K562 treated with DMSO at 1 percent for 48 hours (cell line): Measurements from ENCODE around the gene KRTAP29-1. TPM values are rescaled to one million over a fixed set of nuclear protein-coding genes. Genes with fewer than 3 reads are reported as not detected.

Experiments used
- total RNA-seq: library from RNA; unstranded; fragments of 300-600 nt; gene quantifications from 2 replicates; pipeline ENCODE4 v1.2.3, GENCODE V29; 2022; ENCODE audit warnings: low replicate concordance; ENCODE audit errors: extremely low read depth

The KRTAP29-1 gene, protein sequence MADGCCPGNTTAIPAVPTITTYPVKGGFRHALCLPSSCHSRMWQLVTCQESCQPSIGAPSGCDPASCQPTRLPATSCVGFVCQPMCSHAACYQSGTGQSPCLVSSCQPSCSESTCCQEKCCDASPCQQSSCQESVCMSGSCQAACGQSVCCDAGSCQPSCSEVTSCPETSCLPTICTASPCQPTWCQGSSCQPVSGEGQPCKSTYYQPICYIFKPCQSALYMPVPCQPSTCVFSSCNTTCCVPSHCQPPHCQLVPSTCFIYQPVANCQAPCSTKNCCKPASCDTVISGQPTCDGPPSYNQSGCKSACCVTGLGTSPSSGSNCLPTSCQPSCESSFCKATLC
- not detected in 2 replicates for total RNA-seq

GRCh38 chr17:41301916-41302901 is at the start of gene KRTAP29-1:
TSS of gene KRTAP29-1 (minus strand) at chr17:41302851. CDS start at chr17:41302851, 0 bp downstream.

DNA sequence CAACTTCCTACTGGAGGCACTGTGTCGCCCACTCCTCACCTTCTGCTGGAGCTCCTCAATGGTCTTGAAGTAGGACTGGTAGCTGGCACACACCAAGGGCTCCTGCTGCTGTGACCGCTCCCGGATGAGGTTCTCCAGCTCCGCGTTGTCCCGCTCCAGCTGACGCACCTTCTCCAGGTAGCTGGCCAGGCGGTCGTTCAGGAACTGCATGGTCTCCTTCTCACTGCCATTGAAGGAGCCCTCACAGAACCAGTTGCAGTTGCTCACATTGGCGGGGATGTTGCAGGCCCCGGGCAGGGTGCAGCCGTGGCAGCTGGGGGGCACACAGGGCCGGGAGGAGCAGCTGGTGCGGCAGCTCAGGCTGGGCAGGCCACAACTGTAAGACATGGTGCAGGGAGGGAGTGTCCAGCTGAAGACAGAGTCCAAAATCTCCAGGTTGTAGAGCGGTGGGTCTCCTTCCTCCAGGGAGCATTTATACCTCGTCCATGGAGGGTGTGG is 47.8 kb upstream of the KRTAP29-1 start, which contains the start of gene KRT33A:
KRT33A (minus strand) TSS at position 448 of the 498 bp plus-strand sequence; CDS start at position 387, 61 bp downstream.

GRCh38 chr17:41315204-41315794 is 12.6 kb upstream of the KRTAP29-1 start, which contains the start of gene KRTAP17-1:
TSS of gene KRTAP17-1 (minus strand) at chr17:41315710. CDS start at chr17:41315650, 60 bp downstream.

DNA sequence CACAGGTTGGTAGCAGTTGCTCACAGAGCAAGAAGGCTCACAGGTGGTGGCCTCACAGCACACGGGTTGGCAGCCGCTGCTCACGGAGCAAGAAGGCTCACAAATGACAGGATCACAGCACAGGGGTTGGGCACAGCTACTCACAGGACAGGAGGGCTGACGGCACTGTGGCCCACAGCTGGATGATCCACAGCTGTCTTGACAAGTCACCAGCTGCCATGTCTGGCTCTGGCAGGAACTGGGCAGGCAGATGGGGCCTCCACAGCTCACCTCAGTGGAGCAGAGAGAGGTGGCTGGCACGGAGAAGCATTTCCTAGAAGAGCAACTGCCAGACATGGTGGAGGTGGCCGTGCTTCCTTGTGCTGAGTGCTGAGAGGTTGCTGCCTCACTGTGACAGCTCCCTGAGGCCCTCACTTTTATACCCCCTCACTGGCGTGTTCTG is 6.3 kb upstream of the KRTAP29-1 start, which contains the start of gene KRTAP16-1:
KRTAP16-1 (minus strand) TSS at position 392 of the 442 bp plus-strand sequence; CDS start at position 336, 56 bp downstream.

GRCh38 chr17:41275648-41276190 is 26.9 kb downstream of the KRTAP29-1 start, which contains the start of gene KRTAP9-7:
TSS of gene KRTAP9-7 (plus strand) at chr17:41275698. CDS start at chr17:41275698, 0 bp downstream.

DNA sequence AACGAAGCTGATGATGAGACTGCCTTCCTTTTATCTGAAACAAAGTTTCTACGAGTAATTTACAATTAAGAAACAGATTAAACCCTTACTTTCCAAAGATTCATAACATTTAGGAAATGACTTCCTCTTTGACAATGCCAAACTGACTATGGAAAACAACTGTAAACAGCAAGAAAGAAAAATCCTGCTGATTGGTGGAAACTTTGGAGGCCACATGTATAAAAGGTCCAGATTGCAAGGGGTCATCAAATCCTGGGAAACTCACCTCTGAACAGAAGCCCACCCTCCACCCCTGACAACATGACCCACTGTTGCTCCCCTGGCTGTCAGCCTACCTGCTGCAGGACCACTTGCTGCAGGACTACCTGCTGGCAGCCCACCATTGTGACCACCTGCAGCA is 37.6 kb downstream of the KRTAP29-1 start, which contains the start of gene KRTAP9-6:
KRTAP9-6 (plus strand) TSS at position 301 of the 400 bp plus-strand sequence; CDS start at position 301, 0 bp downstream.

DNA sequence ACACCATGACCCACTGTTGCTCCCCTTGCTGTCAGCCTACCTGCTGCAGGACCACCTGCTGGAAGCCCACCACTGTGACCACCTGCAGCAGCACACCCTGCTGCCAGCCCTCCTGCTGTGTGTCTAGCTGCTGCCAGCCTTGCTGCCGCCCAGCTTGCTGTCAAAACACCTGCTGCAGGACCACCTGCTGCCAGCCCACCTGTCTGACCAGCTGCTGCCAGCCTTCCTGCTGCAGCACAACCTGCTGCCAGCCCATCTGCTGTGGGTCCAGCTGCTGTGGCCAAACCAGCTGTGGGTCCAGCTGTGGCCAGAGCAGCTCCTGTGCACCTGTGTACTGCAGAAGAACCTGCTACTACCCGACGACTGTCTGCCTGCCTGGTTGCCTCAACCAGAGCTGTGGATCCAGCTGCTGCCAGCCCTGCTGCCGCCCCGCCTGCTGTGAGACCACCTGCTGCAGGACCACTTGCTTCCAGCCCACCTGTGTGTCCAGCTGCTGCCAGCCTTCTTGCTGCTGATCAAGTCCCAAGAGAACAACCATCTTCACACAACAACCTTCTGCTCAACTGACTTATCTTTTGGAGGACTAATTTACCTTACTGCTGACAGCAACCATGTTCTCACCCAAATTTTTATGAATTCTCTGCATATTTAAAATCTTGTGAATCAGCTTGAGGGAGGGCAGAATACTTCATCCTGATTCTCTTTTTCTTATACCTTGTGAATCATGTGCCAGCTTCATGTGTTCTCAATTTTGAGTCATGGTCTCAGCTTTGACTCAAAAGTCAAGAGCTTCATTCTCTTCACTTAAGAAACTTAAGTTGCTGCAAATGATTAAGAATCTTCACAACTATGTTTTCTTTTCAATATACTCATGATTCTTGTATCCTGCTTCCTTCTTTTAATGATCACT is 47.0 kb downstream of the KRTAP29-1 start, which contains the start of gene KRTAP9-9:
KRTAP9-9 (plus strand) TSS at position 4 of the 910 bp plus-strand sequence.

Other genes starting within 250 kb of the KRTAP29-1 start
- gene KRTAP2-2, start 247.6 kb downstream of the KRTAP29-1 start, total RNA-seq = not detected in 2 replicates
- gene KRTAP2-3, start 242.7 kb downstream of the KRTAP29-1 start, total RNA-seq = not detected in 2 replicates
- not detected in 2 replicates for gene KRTAP2-4, start 237.0 kb downstream of the KRTAP29-1 start, total RNA-seq
- gene KRTAP4-7, start 218.7 kb downstream of the KRTAP29-1 start, total RNA-seq = not detected in 2 replicates
- gene KRTAP4-8, start 204.7 kb downstream of the KRTAP29-1 start, total RNA-seq = not detected in 2 replicates
- not detected in 2 replicates for gene KRTAP4-16, start 200.6 kb downstream of the KRTAP29-1 start, total RNA-seq
- not detected in 2 replicates for gene KRTAP4-9, start 197.5 kb downstream of the KRTAP29-1 start, total RNA-seq
- gene KRTAP4-11, start 184.5 kb downstream of the KRTAP29-1 start, total RNA-seq = not detected in 2 replicates
- gene KRTAP4-12, start 178.7 kb downstream of the KRTAP29-1 start, total RNA-seq = not detected in 2 replicates
- gene KRTAP4-6, start 162.3 kb downstream of the KRTAP29-1 start, total RNA-seq = not detected in 2 replicates
- not detected in 2 replicates for gene KRTAP4-5, start 153.0 kb downstream of the KRTAP29-1 start, total RNA-seq
- gene KRTAP4-4, start 142.1 kb downstream of the KRTAP29-1 start, total RNA-seq = not detected in 2 replicates
- gene KRTAP4-3, start 134.6 kb downstream of the KRTAP29-1 start, total RNA-seq = not detected in 2 replicates
- gene KRTAP4-2, start 124.6 kb downstream of the KRTAP29-1 start, total RNA-seq = not detected in 2 replicates
- not detected in 2 replicates for gene KRTAP4-1, start 117.9 kb downstream of the KRTAP29-1 start, total RNA-seq
- gene KRTAP9-1, start 113.0 kb downstream of the KRTAP29-1 start, total RNA-seq = not detected in 2 replicates
- not detected in 2 replicates for gene KRTAP9-2, start 76.2 kb downstream of the KRTAP29-1 start, total RNA-seq
- not detected in 2 replicates for gene KRTAP9-3, start 70.4 kb downstream of the KRTAP29-1 start, total RNA-seq
- gene KRTAP9-8, start 64.9 kb downstream of the KRTAP29-1 start, total RNA-seq = not detected in 2 replicates
- not detected in 2 replicates for gene KRTAP9-4, start 53.2 kb downstream of the KRTAP29-1 start, total RNA-seq
- gene KRTAP9-9, start 47.5 kb downstream of the KRTAP29-1 start, total RNA-seq = not detected in 2 replicates
- gene KRTAP9-6, start 37.5 kb downstream of the KRTAP29-1 start, total RNA-seq = not detected in 2 replicates
- not detected in 2 replicates for gene KRTAP9-7, start 27.2 kb downstream of the KRTAP29-1 start, total RNA-seq
- gene KRTAP16-1, start 6.5 kb upstream of the KRTAP29-1 start, total RNA-seq = not detected in 2 replicates
- gene KRTAP17-1, start 12.9 kb upstream of the KRTAP29-1 start, total RNA-seq = not detected in 2 replicates
- gene KRT33A, start 48.0 kb upstream of the KRTAP29-1 start, total RNA-seq = not detected in 2 replicates
- not detected in 2 replicates for gene KRT33B, start 67.0 kb upstream of the KRTAP29-1 start, total RNA-seq
- gene KRT34, start 79.5 kb upstream of the KRTAP29-1 start, total RNA-seq = not detected in 2 replicates
- gene KRT31, start 94.8 kb upstream of the KRTAP29-1 start, total RNA-seq = not detected in 2 replicates
- not detected in 2 replicates for gene KRT37, start 121.7 kb upstream of the KRTAP29-1 start, total RNA-seq
- not detected in 2 replicates for gene KRT38, start 138.1 kb upstream of the KRTAP29-1 start, total RNA-seq
- not detected in 2 replicates for gene KRT32, start 164.5 kb upstream of the KRTAP29-1 start, total RNA-seq
- gene KRT35, start 178.3 kb upstream of the KRTAP29-1 start, total RNA-seq = not detected in 2 replicates
- not detected in 2 replicates for gene KRT36, start 187.1 kb upstream of the KRTAP29-1 start, total RNA-seq
- gene KRT13, start 202.8 kb upstream of the KRTAP29-1 start, total RNA-seq = not detected in 2 replicates
- gene KRT15, start 216.0 kb upstream of the KRTAP29-1 start, total RNA-seq = not detected in 2 replicates
- gene KRT19, start 225.5 kb upstream of the KRTAP29-1 start, total RNA-seq = not detected in 2 replicates